HepG2 (cell line): ENCODE data around the gene LLGL2. TPM values are rescaled to one million over a fixed set of nuclear protein-coding genes. Genes with fewer than 3 reads are reported as not detected.
A peak's percentile ranks its signal among the peaks of the same experiment; 100 is the strongest.

Experiments used
- CEBPG ChIP-seq: IDR thresholded peaks from 2 replicates; pipeline ENCODE4 v1.6.1; 2016
- EEA1 ChIP-seq: sonication (generic); formaldehyde crosslinking; IDR thresholded peaks from 2 replicates; pipeline ENCODE4 v1.5.1; 2020; ENCODE audit warnings: mild to moderate bottlenecking, missing genetic modification reagents, borderline replicate concordance
- HES4 ChIP-seq: sonication (generic); formaldehyde crosslinking; IDR thresholded peaks from 2 replicates; pipeline ENCODE4 v1.9.0; 2021; ENCODE audit warnings: mild to moderate bottlenecking, missing genetic modification reagents, borderline replicate concordance
- IRF1 ChIP-seq: sonication (generic); formaldehyde crosslinking; IDR thresholded peaks from 2 replicates; pipeline ENCODE4 v1.4.0; 2020; ENCODE audit warnings: low read depth, mild to moderate bottlenecking, missing genetic modification reagents
- KIAA2018 ChIP-seq: sonication (generic); formaldehyde crosslinking; IDR thresholded peaks from 2 replicates; pipeline ENCODE4 v1.5.0; 2020; ENCODE audit warnings: mild to moderate bottlenecking, missing genetic modification reagents, borderline replicate concordance
- MXD3 ChIP-seq: IDR thresholded peaks from 2 replicates; pipeline ENCODE4 v1.6.1; 2016; ENCODE audit warnings: mild to moderate bottlenecking, missing biosample characterization, missing genetic modification reagents
- POLR2AphosphoS2 ChIP-seq: IDR thresholded peaks from 2 replicates; pipeline ENCODE4 v1.6.1; 2011; ENCODE audit warnings: low read depth, low read length, improper control_type of control experiment
- ZNF18 ChIP-seq: sonication (generic); formaldehyde crosslinking; IDR thresholded peaks from 2 replicates; pipeline ENCODE4 v1.8.0; 2022; ENCODE audit warnings: mild to moderate bottlenecking, missing genetic modification reagents; ENCODE audit not compliant: insufficient replicate concordance
- ZNF263 ChIP-seq: sonication (generic); formaldehyde crosslinking; IDR thresholded peaks from 2 replicates; pipeline ENCODE4 v1.4.0; 2020; ENCODE audit warnings: missing genetic modification reagents
- ZNF329 ChIP-seq: sonication (generic); formaldehyde crosslinking; IDR thresholded peaks from 2 replicates; pipeline ENCODE4 v1.9.0; 2021; ENCODE audit warnings: low read depth, mild to moderate bottlenecking, missing genetic modification reagents
- ZNF501 ChIP-seq: sonication (generic); formaldehyde crosslinking; IDR thresholded peaks from 2 replicates; pipeline ENCODE4 v1.5.1; 2020; ENCODE audit warnings: mild to moderate bottlenecking, moderate library complexity, missing genetic modification reagents
- ZNF503 ChIP-seq: sonication (generic); formaldehyde crosslinking; IDR thresholded peaks from 2 replicates; pipeline ENCODE4 v1.4.0; 2020; ENCODE audit warnings: missing genetic modification reagents
- ZUFSP ChIP-seq: sonication (generic); formaldehyde crosslinking; IDR thresholded peaks from 2 replicates; pipeline ENCODE4 v1.9.0; 2021; ENCODE audit warnings: missing genetic modification reagents, mild to moderate bottlenecking, borderline replicate concordance
- polyA plus RNA-seq, 8 experiments: library from polyadenylated mRNA; depleted of rRNA in 3 of 8; stranded (reverse) in 7 of 8; unstranded in 1 of 8; fragments of >200 nt; fragmentation: Illumina TruSeq in 4 of 8; extraction: Trizol in 4 of 8; gene quantifications; 2 replicates each; pipeline versions ENCODE4 v1.2.1 to v1.2.3, GENCODE V29; 2011 to 2016; ENCODE audit warnings: low read depth in 4 of 8, missing spikeins in 1 of 8, mixed read lengths in 1 of 8; ENCODE audit not compliant: insufficient read depth in 1 of 8
- total RNA-seq, 5 experiments: library from RNA; depleted of rRNA; stranded (reverse); fragments of >200 nt; fragmentation: Illumina TruSeq; extraction: Trizol; gene quantifications; 2 replicates each; pipeline ENCODE4 v1.2.3, GENCODE V29; 2016; ENCODE audit warnings: low read depth in 1 of 5

Gene LLGL2
- total and polyA plus RNA-seq, 2 of the 13 experiments (the other 11 are each of a cell fraction or from before 2014, with no cell fraction given), result 83.0 to 86.7 TPM

GRCh38 chr17:75526555-75527270 lies 1.2 kb downstream of the LLGL2 start (continued):
- TF ChIP-seq KIAA2018 (CRISPR knock-in tag) (no peak), MXD3 (CRISPR knock-in tag) (no peak), POLR2AphosphoS2 (no peak), ZNF501 (peak; percentile 51), ZNF503 (no peak), ZNF329 (CRISPR knock-in tag) (peak; percentile 20; the same call in 1 of the 2 replicates), HES4 (CRISPR knock-in tag) (no peak), ZUFSP (no peak), ZNF263 (no peak), ZNF18 (peak; percentile 7), IRF1 (CRISPR knock-in tag) (no peak), EEA1 (peak; percentile 24; the same call in 1 of the 2 replicates), CEBPG (no peak)
